Osteoblast (primary cell): ENCODE data around the gene MTARC2. TPM values are rescaled to one million over a fixed set of nuclear protein-coding genes. Genes with fewer than 3 reads are reported as not detected.

Experiments
- DNase-seq: peaks from one replicate; pipeline ENCODE4 v3.0.0; 2011; ENCODE audit warnings: low spot score, mixed read lengths; ENCODE audit not compliant: insufficient read length; ENCODE audit errors: missing footprints
- H2AFZ ChIP-seq: 2 replicates; pipeline ENCODE4 v1.6.0; 2011; ENCODE audit warnings: mild to moderate bottlenecking, low read length
- H3K27ac ChIP-seq: 2 replicates; pipeline ENCODE4 v1.5.1; 2011; ENCODE audit warnings: mild to moderate bottlenecking, low read depth, low read length, moderate library complexity
- H3K27me3 ChIP-seq: 2 replicates; pipeline ENCODE4 v1.6.0; 2012; ENCODE audit warnings: mild to moderate bottlenecking, control low read depth, inconsistent platforms, low read length, moderate library complexity; ENCODE audit not compliant: insufficient read depth
- H3K36me3 ChIP-seq: 2 replicates; pipeline ENCODE4 v1.5.1; 2011; ENCODE audit warnings: mild to moderate bottlenecking, low read length, control low read depth, moderate library complexity; ENCODE audit not compliant: insufficient read depth
- H3K4me1 ChIP-seq: 2 replicates; pipeline ENCODE4 v1.5.1; 2011; ENCODE audit warnings: mild to moderate bottlenecking, low read length, control low read depth, moderate library complexity; ENCODE audit not compliant: insufficient read depth
- H3K4me2 ChIP-seq: 2 replicates; pipeline ENCODE4 v1.6.0; 2011; ENCODE audit warnings: mild to moderate bottlenecking, low read length; ENCODE audit not compliant: insufficient read depth
- H3K4me3 ChIP-seq: fragments of 200-600 bp; sonication (generic); 3 replicates; pipeline ENCODE4 v1.5.1; 2012; ENCODE audit warnings: mild to moderate bottlenecking, low read length, inconsistent platforms; ENCODE audit not compliant: insufficient read depth
- H3K79me2 ChIP-seq: 2 replicates; pipeline ENCODE4 v1.6.0; 2012; ENCODE audit warnings: mild to moderate bottlenecking, low read length, control low read depth, inconsistent platforms; ENCODE audit not compliant: insufficient read depth
- H3K9me3 ChIP-seq: 2 replicates; pipeline ENCODE4 v1.5.1; 2011; ENCODE audit warnings: low read depth, low read length, control low read depth
- H4K20me1 ChIP-seq: 2 replicates; pipeline ENCODE4 v1.6.0; 2012; ENCODE audit warnings: mild to moderate bottlenecking, low read length, control low read depth; ENCODE audit not compliant: insufficient read depth
- total RNA-seq: library from RNA; depleted of rRNA; stranded (reverse); fragments of >200 nt; gene quantifications from 2 replicates; pipeline ENCODE4 v1.2.3, GENCODE V29; 2012
- TF ChIP-seq, protein P1 (sequence below): IDR thresholded peaks from 2 replicates; pipeline ENCODE4 v1.5.1; 2011; ENCODE audit warnings: mild to moderate bottlenecking, low read depth, low read length, moderate library complexity; ENCODE audit errors: extremely low read depth

Gene MTARC2
- total RNA-seq, 1 donor = 9.4 TPM

DNA sequence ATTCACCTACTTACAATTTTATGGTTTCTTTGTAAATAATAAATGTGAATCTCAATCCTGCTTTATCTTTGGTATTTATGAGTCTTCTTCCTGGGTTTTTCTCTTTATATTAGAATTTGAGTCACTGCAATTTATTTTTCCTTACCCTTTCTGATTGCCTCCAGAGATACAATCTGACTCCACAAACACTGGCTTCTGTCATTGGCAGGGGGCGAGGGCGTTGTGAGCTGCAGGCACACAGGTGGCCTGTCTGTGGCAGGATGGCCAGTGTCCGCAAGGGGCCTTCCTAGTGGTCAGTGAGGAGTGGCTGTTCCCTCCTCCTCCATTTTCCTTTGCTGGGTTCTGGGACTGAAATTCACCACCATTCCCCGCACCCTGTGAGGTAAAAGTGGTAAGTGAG lies 36.6 kb downstream of the MTARC2 start:
- Histone ChIP-seq H3K79me2 (no peaks in the 10 kb centered on the region), H4K20me1 (no peaks in the 10 kb centered on the region), H3K4me2 (no peak overlapping the region), H3K27ac (no peak overlapping the region), H3K4me3 (no peak overlapping the region), H3K27me3 (no peaks in the 10 kb centered on the region), H3K36me3 (no peaks in the 10 kb centered on the region), H2AFZ (no peak overlapping the region), H3K9me3 (no peaks in the 10 kb centered on the region), H3K4me1 (peaks cover 8% of the 10 kb centered on the region)
- DNase-seq = no peak
- TF ChIP-seq, protein P1, sequence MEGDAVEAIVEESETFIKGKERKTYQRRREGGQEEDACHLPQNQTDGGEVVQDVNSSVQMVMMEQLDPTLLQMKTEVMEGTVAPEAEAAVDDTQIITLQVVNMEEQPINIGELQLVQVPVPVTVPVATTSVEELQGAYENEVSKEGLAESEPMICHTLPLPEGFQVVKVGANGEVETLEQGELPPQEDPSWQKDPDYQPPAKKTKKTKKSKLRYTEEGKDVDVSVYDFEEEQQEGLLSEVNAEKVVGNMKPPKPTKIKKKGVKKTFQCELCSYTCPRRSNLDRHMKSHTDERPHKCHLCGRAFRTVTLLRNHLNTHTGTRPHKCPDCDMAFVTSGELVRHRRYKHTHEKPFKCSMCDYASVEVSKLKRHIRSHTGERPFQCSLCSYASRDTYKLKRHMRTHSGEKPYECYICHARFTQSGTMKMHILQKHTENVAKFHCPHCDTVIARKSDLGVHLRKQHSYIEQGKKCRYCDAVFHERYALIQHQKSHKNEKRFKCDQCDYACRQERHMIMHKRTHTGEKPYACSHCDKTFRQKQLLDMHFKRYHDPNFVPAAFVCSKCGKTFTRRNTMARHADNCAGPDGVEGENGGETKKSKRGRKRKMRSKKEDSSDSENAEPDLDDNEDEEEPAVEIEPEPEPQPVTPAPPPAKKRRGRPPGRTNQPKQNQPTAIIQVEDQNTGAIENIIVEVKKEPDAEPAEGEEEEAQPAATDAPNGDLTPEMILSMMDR = no peak

DNA sequence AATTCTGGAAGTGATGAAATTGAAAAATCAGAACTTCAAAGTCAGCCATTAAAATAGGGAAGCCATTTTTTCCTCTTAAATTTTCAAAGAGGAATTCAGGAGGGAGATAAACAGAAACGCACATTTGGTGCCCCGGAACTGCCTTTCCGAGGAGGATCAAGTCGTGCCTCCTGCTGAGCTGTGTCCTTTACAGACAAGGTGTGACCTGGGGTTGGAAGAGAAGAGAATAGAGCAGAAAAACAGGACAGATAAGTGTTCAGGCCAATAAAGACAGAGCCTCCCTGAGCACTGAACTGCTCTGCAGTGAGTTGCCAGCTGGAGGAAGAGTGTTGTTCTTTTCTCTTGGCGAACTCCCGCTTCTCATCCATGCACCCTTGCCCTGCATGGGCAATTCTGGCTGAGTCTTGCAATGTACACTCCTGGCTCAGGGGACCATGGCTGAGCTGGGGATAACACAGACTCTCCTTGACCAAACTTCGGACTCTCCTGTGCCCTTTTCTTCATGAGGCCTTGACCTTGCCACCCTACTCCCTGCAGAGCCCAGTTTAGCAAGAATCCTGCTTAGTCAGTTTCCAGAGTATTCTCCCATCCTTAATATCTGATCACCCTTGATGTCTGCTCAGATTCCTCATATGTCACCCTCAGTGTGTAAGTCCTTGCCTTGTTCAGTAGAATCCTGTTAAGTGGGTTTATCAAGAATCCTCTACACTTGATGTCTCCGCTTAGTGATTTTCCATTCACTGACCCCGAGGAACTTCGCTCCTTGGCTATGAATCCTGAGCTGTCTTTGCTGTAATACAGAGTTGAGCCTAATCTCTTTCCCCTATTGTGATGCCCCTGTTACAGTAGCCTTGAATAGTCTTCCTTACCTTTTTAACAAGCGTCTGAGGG lies 37.3 kb downstream of the MTARC2 start:
- no peaks in the 10 kb centered on the region for H3K9me3 ChIP-seq
- no peak for DNase-seq
- H2AFZ ChIP-seq = no peak overlapping the region
- H3K4me3 ChIP-seq = no peak overlapping the region
- TF ChIP-seq, protein P1 = no peak
- no peaks in the 10 kb centered on the region for H3K79me2 ChIP-seq
- no peak overlapping the region for H3K27ac ChIP-seq
- peak overlapping the region; percentile 85 for H3K4me2 ChIP-seq
- H3K4me1 ChIP-seq = peaks cover 8% of the 10 kb centered on the region
- H3K27me3 ChIP-seq = no peaks in the 10 kb centered on the region
- H4K20me1 ChIP-seq = no peaks in the 10 kb centered on the region
- H3K36me3 ChIP-seq = no peaks in the 10 kb centered on the region

DNA sequence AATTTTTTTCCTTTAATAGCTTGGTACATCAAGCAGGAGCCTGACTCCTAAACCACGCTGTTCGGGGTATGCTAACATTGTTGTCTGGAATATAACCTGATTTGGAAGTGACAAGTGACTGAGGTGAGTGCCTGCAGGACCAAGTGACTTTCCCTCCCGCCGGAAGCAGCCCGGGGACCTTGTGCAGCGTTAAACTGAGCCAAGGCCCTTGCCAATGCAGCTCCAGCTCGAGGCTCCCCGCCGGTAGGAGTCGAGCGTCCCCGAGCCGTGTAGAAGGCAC lies 37.9 kb downstream of the MTARC2 start:
- no peaks in the 10 kb centered on the region for H3K27me3 ChIP-seq
- H3K4me3 ChIP-seq = peak overlapping the region; percentile 73
- no peak overlapping the region for H3K27ac ChIP-seq
- H3K36me3 ChIP-seq = no peaks in the 10 kb centered on the region
- TF ChIP-seq, protein P1 = no peak
- no peaks in the 10 kb centered on the region for H3K79me2 ChIP-seq
- peak overlapping the region; percentile 85 for H3K4me2 ChIP-seq
- H3K4me1 ChIP-seq = peaks cover 8% of the 10 kb centered on the region
- no peaks in the 10 kb centered on the region for H4K20me1 ChIP-seq
- peak overlapping the region; percentile 72 for H2AFZ ChIP-seq
- no peak for DNase-seq
- H3K9me3 ChIP-seq = no peaks in the 10 kb centered on the region

GRCh38 chr1:220786337-220787068 lies 38.4 kb downstream of the MTARC2 start, which contains the start of gene MTARC1:
TSS of gene MTARC1 (plus strand) at chr1:220786913. CDS start at chr1:220786945, 32 bp downstream.
- peaks cover 8% of the 10 kb centered on the region for H3K4me1 ChIP-seq
- H3K27ac ChIP-seq = no peak within 1 kb of the TSS
- peak; percentile 93 for DNase-seq
- no peaks in the 10 kb centered on the region for H3K79me2 ChIP-seq
- no peaks in the 10 kb centered on the region for H4K20me1 ChIP-seq
- H2AFZ ChIP-seq = peak within 1 kb of the TSS; percentile 72
- no peaks in the 10 kb centered on the region for H3K9me3 ChIP-seq
- TF ChIP-seq, protein P1 = no peak
- peak within 1 kb of the TSS; percentile 73 for H3K4me3 ChIP-seq
- no peaks in the 10 kb centered on the region for H3K27me3 ChIP-seq
- no peaks in the 10 kb centered on the region for H3K36me3 ChIP-seq
- peak within 1 kb of the TSS; percentile 85 for H3K4me2 ChIP-seq
